ENCODE measurements around the gene PPIE.
"Not testable (repeated sequence)": the region's sequence is repeated elsewhere in the genome, so short reads cannot be mapped to it uniquely, and the experiment has no call there.

PPIE gene

GRCh38 chr1:39760074-39761008 is 21.7 kb downstream of the PPIE start:
- no peak for DNase-seq

- DNase-seq: no peak
Measured at GRCh38 chr1:39761016-39761415, 22.3 kb downstream of the PPIE start.

- DNase-seq: no peak
Measured at GRCh38 chr1:39761557-39762260, 23.0 kb downstream of the PPIE start.

- DNase-seq: no peak
Measured at GRCh38 chr1:39762550-39763540, 24.2 kb downstream of the PPIE start.

- not testable (repeated sequence) for DNase-seq
Measured at GRCh38 chr1:39763619-39764374, 25.1 kb downstream of the PPIE start.

GRCh38 chr1:39764512-39764911 is 25.8 kb downstream of the PPIE start:
- DNase-seq: not testable (repeated sequence)

- DNase-seq: not testable (repeated sequence)
Measured at GRCh38 chr1:39766466-39766865, 27.8 kb downstream of the PPIE start.

- DNase-seq: not testable (repeated sequence)
Measured at GRCh38 chr1:39769502-39769901, 30.8 kb downstream of the PPIE start.

- not testable (repeated sequence) for DNase-seq
Measured at GRCh38 chr1:39770100-39771021, 31.7 kb downstream of the PPIE start.

GRCh38 chr1:39771022-39771532 is 32.4 kb downstream of the PPIE start, which contains the start of gene OXCT2:
Gene OXCT2 (minus strand): TSS chr1:39771348. CDS start chr1:39771255, 93 bp downstream.
- not testable (repeated sequence) for DNase-seq

GRCh38 chr1:39773369-39773979 is 34.8 kb downstream of the PPIE start:
- not testable (repeated sequence) for DNase-seq

- not testable (repeated sequence) for DNase-seq
Measured at GRCh38 chr1:39775141-39775540, 36.5 kb downstream of the PPIE start.

GRCh38 chr1:39775676-39776399 is 37.2 kb downstream of the PPIE start:
- DNase-seq: not testable (repeated sequence)

- DNase-seq: peak; percentile 40
Measured at GRCh38 chr1:39776400-39776713, 37.7 kb downstream of the PPIE start.

GRCh38 chr1:39776886-39777285 is 38.2 kb downstream of the PPIE start:
- DNase-seq: no peak

- DNase-seq: no peak
Measured at GRCh38 chr1:39777306-39777705, 38.6 kb downstream of the PPIE start.

GRCh38 chr1:39777896-39778295 is 39.2 kb downstream of the PPIE start:
- DNase-seq: not testable (repeated sequence)

- not testable (repeated sequence) for DNase-seq
Measured at GRCh38 chr1:39778463-39779099, 39.9 kb downstream of the PPIE start.

GRCh38 chr1:39779137-39779536 is 40.5 kb downstream of the PPIE start:
- no peak for DNase-seq
